Loucy (cell line): Measurements from ENCODE around the gene MYO1F.
A peak's percentile ranks its signal among the peaks of the same experiment; 100 is the strongest.

Experiments used
- CTCF ChIP-seq: fragments of 200-600 bp; sonication (generic); conservative IDR thresholded peaks from 2 replicates; pipeline ENCODE4 v1.5.1; 2014; ENCODE audit warnings: mild to moderate bottlenecking, antibody characterized with exemption, low read length
- EZH2phosphoT487 ChIP-seq: fragments of 200-600 bp; IDR thresholded peaks from 2 replicates; pipeline ENCODE4 v1.6.1; 2018; ENCODE audit warnings: antibody characterized with exemption, mild to moderate bottlenecking, moderate library complexity, borderline replicate concordance

GRCh38 chr19:8578642-8579265 lies 1.5 kb upstream of the MYO1F start:
- TF ChIP-seq CTCF: peak; percentile 95
- no peak for TF ChIP-seq EZH2phosphoT487
